ENCODE results near the gene RPS4Y1.

DNA sequence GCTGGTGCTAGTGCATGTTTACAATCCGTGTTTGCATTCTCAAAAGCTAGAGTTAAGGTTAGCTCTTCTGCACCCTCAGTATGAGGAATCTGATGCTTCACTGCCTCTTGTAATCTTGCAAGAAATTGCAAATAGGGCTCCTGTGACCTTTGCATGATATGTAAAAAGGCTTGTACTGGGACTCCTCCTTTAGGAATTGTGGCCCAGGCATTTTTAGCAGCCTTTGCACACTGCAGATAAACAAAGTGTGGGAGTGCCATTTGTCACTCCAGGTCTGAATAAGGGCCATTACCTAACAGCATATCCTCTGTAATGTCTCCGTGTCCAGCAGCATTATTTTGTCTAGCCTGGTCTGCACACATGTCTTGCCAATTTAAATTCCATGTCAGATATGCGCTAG, 44.5 kb downstream of the RPS4Y1 start:
- no peak for TF ChIP-seq EZH2 (IDR thresholded peaks at IDR 0.05; ENCODE audit: borderline replicate concordance, low read depth, low read length, severe bottlenecking)
- TF ChIP-seq, protein P1, sequence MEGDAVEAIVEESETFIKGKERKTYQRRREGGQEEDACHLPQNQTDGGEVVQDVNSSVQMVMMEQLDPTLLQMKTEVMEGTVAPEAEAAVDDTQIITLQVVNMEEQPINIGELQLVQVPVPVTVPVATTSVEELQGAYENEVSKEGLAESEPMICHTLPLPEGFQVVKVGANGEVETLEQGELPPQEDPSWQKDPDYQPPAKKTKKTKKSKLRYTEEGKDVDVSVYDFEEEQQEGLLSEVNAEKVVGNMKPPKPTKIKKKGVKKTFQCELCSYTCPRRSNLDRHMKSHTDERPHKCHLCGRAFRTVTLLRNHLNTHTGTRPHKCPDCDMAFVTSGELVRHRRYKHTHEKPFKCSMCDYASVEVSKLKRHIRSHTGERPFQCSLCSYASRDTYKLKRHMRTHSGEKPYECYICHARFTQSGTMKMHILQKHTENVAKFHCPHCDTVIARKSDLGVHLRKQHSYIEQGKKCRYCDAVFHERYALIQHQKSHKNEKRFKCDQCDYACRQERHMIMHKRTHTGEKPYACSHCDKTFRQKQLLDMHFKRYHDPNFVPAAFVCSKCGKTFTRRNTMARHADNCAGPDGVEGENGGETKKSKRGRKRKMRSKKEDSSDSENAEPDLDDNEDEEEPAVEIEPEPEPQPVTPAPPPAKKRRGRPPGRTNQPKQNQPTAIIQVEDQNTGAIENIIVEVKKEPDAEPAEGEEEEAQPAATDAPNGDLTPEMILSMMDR (IDR thresholded peaks at IDR 0.05; ENCODE audit: extremely low read depth in 1 of 2, insufficient read depth in 1 of 2, low read depth in 1 of 2, low read length in 2 of 2) = no peak
- TF ChIP-seq POLR2AphosphoS5 (IDR thresholded peaks at IDR 0.05; ENCODE audit: insufficient read depth, low read depth, low read length) = no peak
- no peak for TF ChIP-seq POLR2A (IDR thresholded peaks at IDR 0.05; ENCODE audit: low read depth, low read length)
- TF ChIP-seq MYC (IDR thresholded peaks at IDR 0.05; ENCODE audit: low read depth, low read length) = no peak

All from endothelial cell of umbilical vein (primary cell).